ENCODE data around the gene AFF3.

The AFF3 gene

DNA sequence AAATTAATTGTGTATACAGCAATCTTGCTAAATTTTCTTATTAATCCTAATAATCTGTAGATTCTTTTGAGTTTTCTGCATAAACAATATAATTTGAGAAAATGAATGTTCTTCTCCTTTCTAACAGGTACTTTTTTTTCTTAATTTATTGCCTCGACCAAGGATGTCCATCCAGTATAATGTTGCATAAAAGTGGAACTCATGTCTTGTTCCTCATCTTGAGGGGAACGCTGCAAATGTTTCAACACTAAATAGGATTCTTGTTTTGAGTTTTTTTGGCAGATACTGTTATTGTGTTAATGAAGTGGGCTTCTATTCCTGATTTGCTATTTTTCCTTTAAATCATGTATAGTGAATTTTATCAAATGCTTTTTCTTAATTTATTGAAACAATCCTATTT lies 408.2 kb downstream of the AFF3 start:
- Histone ChIP-seq H3K4me3 (ENCODE audit: severe bottlenecking) (no peak overlapping the region), H3K4me1 (ENCODE audit: insufficient read depth, poor library complexity, severe bottlenecking) (peaks cover 6% of the 10 kb centered on the region), H3K27me3 (ENCODE audit: insufficient read depth, poor library complexity, severe bottlenecking) (no peaks in the 10 kb centered on the region), H3K9me3 (ENCODE audit: severe bottlenecking) (no peaks in the 10 kb centered on the region), H3K27ac (ENCODE audit: poor library complexity, severe bottlenecking) (no peak overlapping the region), H3K36me3 (ENCODE audit: low read depth) (no peaks in the 10 kb centered on the region)
- ATAC-seq (ENCODE audit: low read depth) (no peak), DNase-seq (ENCODE audit: low spot score) (no peak)
- TF ChIP-seq, protein P1, sequence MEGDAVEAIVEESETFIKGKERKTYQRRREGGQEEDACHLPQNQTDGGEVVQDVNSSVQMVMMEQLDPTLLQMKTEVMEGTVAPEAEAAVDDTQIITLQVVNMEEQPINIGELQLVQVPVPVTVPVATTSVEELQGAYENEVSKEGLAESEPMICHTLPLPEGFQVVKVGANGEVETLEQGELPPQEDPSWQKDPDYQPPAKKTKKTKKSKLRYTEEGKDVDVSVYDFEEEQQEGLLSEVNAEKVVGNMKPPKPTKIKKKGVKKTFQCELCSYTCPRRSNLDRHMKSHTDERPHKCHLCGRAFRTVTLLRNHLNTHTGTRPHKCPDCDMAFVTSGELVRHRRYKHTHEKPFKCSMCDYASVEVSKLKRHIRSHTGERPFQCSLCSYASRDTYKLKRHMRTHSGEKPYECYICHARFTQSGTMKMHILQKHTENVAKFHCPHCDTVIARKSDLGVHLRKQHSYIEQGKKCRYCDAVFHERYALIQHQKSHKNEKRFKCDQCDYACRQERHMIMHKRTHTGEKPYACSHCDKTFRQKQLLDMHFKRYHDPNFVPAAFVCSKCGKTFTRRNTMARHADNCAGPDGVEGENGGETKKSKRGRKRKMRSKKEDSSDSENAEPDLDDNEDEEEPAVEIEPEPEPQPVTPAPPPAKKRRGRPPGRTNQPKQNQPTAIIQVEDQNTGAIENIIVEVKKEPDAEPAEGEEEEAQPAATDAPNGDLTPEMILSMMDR (IDR thresholded peaks at IDR 0.05; ENCODE audit: poor library complexity, severe bottlenecking): no peak

DNA sequence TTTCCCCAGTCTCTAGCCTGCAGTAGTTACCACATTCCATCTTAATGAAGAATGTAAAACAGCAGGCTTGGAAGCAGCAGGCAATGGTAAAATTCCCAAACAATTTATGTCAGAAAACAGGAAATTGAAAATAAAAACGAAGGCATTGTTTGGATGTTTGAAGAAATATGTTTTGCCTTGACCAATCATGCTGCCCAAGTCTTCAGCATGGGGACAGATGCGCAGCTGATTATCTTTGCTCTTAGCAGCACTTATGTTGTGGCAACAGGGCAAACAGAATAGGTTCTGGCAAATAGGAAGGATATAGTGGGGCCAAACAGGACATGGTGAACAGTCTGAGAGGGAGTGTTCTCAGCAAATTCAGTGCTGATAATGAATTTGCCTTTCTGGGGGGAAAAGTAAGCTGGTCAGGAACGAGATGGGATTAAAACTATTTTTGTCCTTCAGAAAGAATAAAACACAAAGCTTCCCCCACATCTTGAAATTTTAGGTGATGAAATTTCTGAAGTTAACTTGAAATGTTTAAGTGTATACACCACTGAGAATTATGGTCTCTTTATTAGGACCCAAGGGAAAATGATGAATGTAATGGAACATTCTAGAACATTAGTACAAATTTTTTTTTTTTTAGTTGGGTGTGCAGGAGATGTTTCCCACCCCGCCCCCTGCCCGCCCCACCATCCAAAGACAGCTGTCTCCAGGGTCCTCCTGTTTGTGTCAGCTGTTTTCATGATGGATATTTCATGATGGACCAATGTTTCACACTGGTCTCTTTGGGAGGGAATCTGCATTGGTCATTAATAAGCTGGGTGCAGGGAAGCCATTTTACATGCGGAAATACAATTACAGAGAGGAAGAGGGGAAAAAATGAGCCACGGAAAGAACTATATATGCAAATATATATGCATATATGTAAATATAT lies 413.0 kb downstream of the AFF3 start:
- H3K27me3 ChIP-seq (ENCODE audit: insufficient read depth, poor library complexity, severe bottlenecking): no peaks in the 10 kb centered on the region
- no peaks in the 10 kb centered on the region for H3K36me3 ChIP-seq (ENCODE audit: low read depth)
- DNase-seq (ENCODE audit: low spot score): no peak
- no peak overlapping the region for H3K27ac ChIP-seq (ENCODE audit: poor library complexity, severe bottlenecking)
- TF ChIP-seq, protein P1 (IDR thresholded peaks at IDR 0.05; ENCODE audit: poor library complexity, severe bottlenecking): no peak
- H3K4me3 ChIP-seq (ENCODE audit: severe bottlenecking): no peak overlapping the region
- no peaks in the 10 kb centered on the region for H3K4me1 ChIP-seq (ENCODE audit: insufficient read depth, poor library complexity, severe bottlenecking)
- no peak for ATAC-seq (ENCODE audit: low read depth)
- no peaks in the 10 kb centered on the region for H3K9me3 ChIP-seq (ENCODE audit: severe bottlenecking)

DNA sequence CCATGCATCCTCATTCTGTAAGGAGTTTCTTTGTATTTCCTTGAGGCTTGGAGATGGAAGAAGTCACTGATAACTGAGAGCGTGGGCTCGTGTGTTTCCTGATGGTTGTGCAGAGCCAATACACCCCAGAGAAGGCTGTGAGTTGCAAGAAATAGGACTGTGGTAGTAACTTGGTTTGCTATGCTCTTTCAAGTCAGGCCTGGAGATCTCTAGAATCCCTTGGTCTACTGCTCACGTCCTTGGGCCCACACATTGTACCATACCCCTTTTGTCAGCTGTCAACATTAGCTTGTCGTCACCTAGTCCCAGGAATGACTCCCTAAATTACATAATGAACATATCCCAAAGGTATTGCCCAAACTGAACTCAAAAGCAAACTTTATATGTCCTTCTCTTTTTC lies 414.2 kb downstream of the AFF3 start:
- DNase-seq (ENCODE audit: low spot score) (no peak), ATAC-seq (ENCODE audit: low read depth) (no peak)
- H3K9me3 ChIP-seq (ENCODE audit: severe bottlenecking): no peaks in the 10 kb centered on the region
- H3K27me3 ChIP-seq (ENCODE audit: insufficient read depth, poor library complexity, severe bottlenecking): no peaks in the 10 kb centered on the region
- no peaks in the 10 kb centered on the region for H3K36me3 ChIP-seq (ENCODE audit: low read depth)
- H3K4me3 ChIP-seq (ENCODE audit: severe bottlenecking): no peak overlapping the region
- H3K4me1 ChIP-seq (ENCODE audit: insufficient read depth, poor library complexity, severe bottlenecking): no peaks in the 10 kb centered on the region
- TF ChIP-seq, protein P1 (IDR thresholded peaks at IDR 0.05; ENCODE audit: poor library complexity, severe bottlenecking): no peak
- H3K27ac ChIP-seq (ENCODE audit: poor library complexity, severe bottlenecking): no peak overlapping the region

DNA sequence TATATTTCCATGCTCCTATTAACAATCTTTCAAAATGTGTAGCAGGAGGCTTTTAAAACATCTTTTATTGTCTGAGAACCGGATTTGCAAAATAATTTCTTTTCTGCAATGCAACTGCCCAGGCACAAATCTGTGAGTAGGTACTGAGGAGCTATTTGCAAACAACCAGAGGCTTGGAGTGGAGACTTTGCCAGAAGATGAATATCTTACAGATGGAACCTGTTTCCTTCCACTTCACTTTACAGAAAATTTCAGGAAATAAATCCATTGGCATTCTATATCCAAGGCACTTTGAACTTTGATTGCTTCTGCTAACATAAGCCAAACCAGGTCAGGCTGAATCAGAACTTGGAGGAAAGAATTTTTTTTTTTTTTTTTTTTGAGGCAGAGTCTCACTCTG lies 415.2 kb downstream of the AFF3 start:
- no peaks in the 10 kb centered on the region for H3K36me3 ChIP-seq (ENCODE audit: low read depth)
- H3K9me3 ChIP-seq (ENCODE audit: severe bottlenecking): no peaks in the 10 kb centered on the region
- TF ChIP-seq, protein P1 (IDR thresholded peaks at IDR 0.05; ENCODE audit: poor library complexity, severe bottlenecking): no peak
- no peak for ATAC-seq (ENCODE audit: low read depth)
- no peak overlapping the region for H3K27ac ChIP-seq (ENCODE audit: poor library complexity, severe bottlenecking)
- DNase-seq (ENCODE audit: low spot score): no peak
- no peaks in the 10 kb centered on the region for H3K27me3 ChIP-seq (ENCODE audit: insufficient read depth, poor library complexity, severe bottlenecking)
- no peaks in the 10 kb centered on the region for H3K4me1 ChIP-seq (ENCODE audit: insufficient read depth, poor library complexity, severe bottlenecking)
- no peak overlapping the region for H3K4me3 ChIP-seq (ENCODE audit: severe bottlenecking)

DNA sequence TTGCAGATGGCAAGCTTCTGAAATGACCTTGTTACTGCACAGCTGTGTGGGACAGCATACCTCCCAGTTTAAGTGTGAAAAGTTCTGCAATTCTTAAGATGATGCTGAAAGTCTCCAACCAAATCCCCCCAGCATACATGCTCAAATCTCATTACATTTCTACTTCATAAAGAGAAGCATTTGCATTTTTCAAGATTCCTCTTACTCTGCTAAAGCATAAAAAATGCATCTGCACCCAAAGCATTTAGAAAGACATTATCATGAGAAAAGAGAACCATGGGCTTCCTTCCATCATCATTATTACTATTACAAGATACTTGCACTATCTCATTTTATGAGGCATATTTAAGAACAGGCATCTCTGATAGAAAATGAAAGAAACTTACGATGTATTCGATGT lies 415.7 kb downstream of the AFF3 start:
- H3K27me3 ChIP-seq (ENCODE audit: insufficient read depth, poor library complexity, severe bottlenecking): no peaks in the 10 kb centered on the region
- no peaks in the 10 kb centered on the region for H3K9me3 ChIP-seq (ENCODE audit: severe bottlenecking)
- no peak overlapping the region for H3K27ac ChIP-seq (ENCODE audit: poor library complexity, severe bottlenecking)
- TF ChIP-seq, protein P1 (IDR thresholded peaks at IDR 0.05; ENCODE audit: poor library complexity, severe bottlenecking): no peak
- ATAC-seq (ENCODE audit: low read depth) (no peak), DNase-seq (ENCODE audit: low spot score) (no peak)
- H3K4me1 ChIP-seq (ENCODE audit: insufficient read depth, poor library complexity, severe bottlenecking): no peaks in the 10 kb centered on the region
- no peak overlapping the region for H3K4me3 ChIP-seq (ENCODE audit: severe bottlenecking)
- H3K36me3 ChIP-seq (ENCODE audit: low read depth): no peaks in the 10 kb centered on the region

Measured in RWPE2 (cell line).